ENCODE measurements around the gene MRPL39. TPM values are rescaled to one million over a fixed set of nuclear protein-coding genes. Genes with fewer than 3 reads are reported as not detected.
"Not testable (repeated sequence)": the region's sequence is repeated elsewhere in the genome, so short reads cannot be mapped to it uniquely, and the experiment has no call there.

MRPL39 gene
- total RNA-seq, 2 donors from 2014 or later: 25.9 to 35.7 TPM

GRCh38 chr21:25637851-25638659 lies 30.8 kb upstream of the MRPL39 start:
- peak overlapping the region; percentile 81 to 90 for H3K27ac ChIP-seq
- no peak for DNase-seq (ENCODE audit: low spot score)
- no peaks in the 10 kb centered on the region for H3K9me3 ChIP-seq
- no peaks in the 10 kb centered on the region for H3K27me3 ChIP-seq
- H3K36me3 ChIP-seq: no peaks in the 10 kb centered on the region
- no peak for TF ChIP-seq CTCF (IDR thresholded peaks at IDR 0.05)
- H3K4me3 ChIP-seq: peak overlapping the region in 1 of 2 donors; percentile 85
- H3K4me1 ChIP-seq: peaks cover 0 to 16% of the 10 kb centered on the region in 2 donors

- H3K9me3 ChIP-seq: no peaks in the 10 kb centered on the region
- no peak overlapping the region for H3K4me3 ChIP-seq
- H3K36me3 ChIP-seq: no peaks in the 10 kb centered on the region
- no peak overlapping the region for H3K27ac ChIP-seq
- H3K27me3 ChIP-seq: no peaks in the 10 kb centered on the region
- peaks cover 0 to 16% of the 10 kb centered on the region in 2 donors for H3K4me1 ChIP-seq
- DNase-seq (ENCODE audit: low spot score): no peak
- TF ChIP-seq CTCF (IDR thresholded peaks at IDR 0.05): no peak
These were observed 29.4 kb upstream of the MRPL39 start for GRCh38 chr21:25636727-25637126.

GRCh38 chr21:25635310-25635709 lies 28.0 kb upstream of the MRPL39 start:
- Histone ChIP-seq H3K9me3 (no peaks in the 10 kb centered on the region), H3K36me3 (no peaks in the 10 kb centered on the region), H3K4me1 (peaks cover 0 to 12% of the 10 kb centered on the region in 2 donors), H3K27me3 (no peaks in the 10 kb centered on the region), H3K4me3 (no peak overlapping the region), H3K27ac (no peak overlapping the region)
- no peak for DNase-seq (ENCODE audit: low spot score)
- TF ChIP-seq CTCF (IDR thresholded peaks at IDR 0.05): no peak

- Histone ChIP-seq H3K27me3 (no peaks in the 10 kb centered on the region), H3K4me3 (no peak overlapping the region), H3K4me1 (no peaks in the 10 kb centered on the region), H3K36me3 (no peaks in the 10 kb centered on the region), H3K9me3 (no peaks in the 10 kb centered on the region), H3K27ac (no peak overlapping the region)
- no peak for DNase-seq (ENCODE audit: low spot score)
- no peak for TF ChIP-seq CTCF (IDR thresholded peaks at IDR 0.05)
These were observed 25.0 kb upstream of the MRPL39 start for GRCh38 chr21:25632296-25632695.

GRCh38 chr21:25626757-25627156 lies 19.5 kb upstream of the MRPL39 start:
- Histone ChIP-seq H3K27me3 (no peaks in the 10 kb centered on the region), H3K4me1 (peaks cover 0 to 9% of the 10 kb centered on the region in 2 donors), H3K9me3 (no peaks in the 10 kb centered on the region), H3K36me3 (no peaks in the 10 kb centered on the region), H3K4me3 (no peak overlapping the region), H3K27ac (no peak overlapping the region)
- no peak for TF ChIP-seq CTCF (IDR thresholded peaks at IDR 0.05)
- no peak for DNase-seq (ENCODE audit: low spot score)

GRCh38 chr21:25625776-25626555 lies 18.7 kb upstream of the MRPL39 start:
- DNase-seq (ENCODE audit: low spot score); H3K4me1 ChIP-seq; H3K27me3 ChIP-seq; H3K27ac ChIP-seq; H3K4me3 ChIP-seq; H3K9me3 ChIP-seq; H3K36me3 ChIP-seq: not testable (repeated sequence)
